22Rv1 (cell line): ENCODE data around the gene BBS7.

Experiments
- CTCF ChIP-seq: fragments of 450-650 bp; IDR thresholded peaks from 2 replicates; pipeline ENCODE4 v1.5.1; 2017; ENCODE audit warnings: mild to moderate bottlenecking
- ZFX ChIP-seq: fragments of 450-650 bp; IDR thresholded peaks from 2 replicates; pipeline ENCODE4 v1.6.1; 2017; ENCODE audit warnings: antibody characterized with exemption, borderline replicate concordance

DNA sequence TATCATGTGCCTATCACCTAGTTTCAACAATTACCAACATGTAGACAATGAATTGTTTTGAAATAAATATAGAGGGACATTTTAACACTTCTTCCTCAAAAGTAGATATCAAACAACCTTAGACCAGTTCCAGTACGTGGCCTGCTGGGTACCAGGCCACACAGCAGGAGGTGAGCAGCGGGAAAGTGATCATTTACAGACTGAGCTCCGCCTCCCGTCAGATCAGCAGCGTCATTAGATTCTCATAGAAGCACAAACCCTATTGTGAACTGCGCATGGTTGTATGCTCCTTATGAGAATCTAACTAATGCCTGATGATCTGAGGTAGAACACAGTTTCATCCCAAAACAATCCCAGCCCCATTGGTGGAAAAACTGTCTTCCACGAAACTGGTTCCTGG, 6.5 kb downstream of the BBS7 start:
- TF ChIP-seq CTCF (no peak), ZFX (no peak)
